Skeletal muscle tissue (tissue), 4 donors: ENCODE results near the gene SLC25A21. TPM values are rescaled to one million over a fixed set of nuclear protein-coding genes. Genes with fewer than 3 reads are reported as not detected.

Experiments
- H3K27ac ChIP-seq: one replicate; pipeline ENCODE4 v1.7.0; 2013; ENCODE audit warnings: mild to moderate bottlenecking, low read depth, low read length, inconsistent platforms
- H3K27me3 ChIP-seq, 3 donors: one replicate each; pipeline ENCODE4 v1.7.0; 2013; ENCODE audit warnings: low read length in 3 of 3; ENCODE audit not compliant: control insufficient read depth in 3 of 3, insufficient read depth in 3 of 3
- H3K36me3 ChIP-seq, 3 donors: one replicate each; pipeline ENCODE4 v1.7.0; 2013; ENCODE audit warnings: low read length in 3 of 3; ENCODE audit not compliant: control insufficient read depth in 3 of 3, insufficient read depth in 3 of 3
- H3K4me1 ChIP-seq, 3 donors: one replicate each; pipeline ENCODE4 v1.7.0; 2013; ENCODE audit warnings: low read length in 3 of 3, mild to moderate bottlenecking in 3 of 3; ENCODE audit not compliant: control insufficient read depth in 3 of 3, insufficient read depth in 3 of 3
- H3K4me3 ChIP-seq, 3 donors: one replicate each; pipeline ENCODE4 v1.7.0; 2013; ENCODE audit warnings: low read length in 3 of 3
- H3K9ac ChIP-seq, 3 donors: one replicate each; pipeline ENCODE4 v1.7.0; 2013; ENCODE audit warnings: low read length in 3 of 3, mild to moderate bottlenecking in 3 of 3, moderate library complexity in 2 of 3, low read depth in 1 of 3
- H3K9me3 ChIP-seq, 3 donors: one replicate each; pipeline ENCODE4 v1.7.0; 2013; ENCODE audit warnings: low read length in 3 of 3; ENCODE audit not compliant: control insufficient read depth in 3 of 3
- total RNA-seq: library from RNA; depleted of rRNA; stranded (reverse); fragments of >200 nt; gene quantifications from one replicate; pipeline ENCODE4 v1.2.3, GENCODE V29; 2014
- donor health status: Osteomylitis.

The SLC25A21 gene
- total RNA-seq, 1 donor from 2014 or later: 2.1 TPM

DNA sequence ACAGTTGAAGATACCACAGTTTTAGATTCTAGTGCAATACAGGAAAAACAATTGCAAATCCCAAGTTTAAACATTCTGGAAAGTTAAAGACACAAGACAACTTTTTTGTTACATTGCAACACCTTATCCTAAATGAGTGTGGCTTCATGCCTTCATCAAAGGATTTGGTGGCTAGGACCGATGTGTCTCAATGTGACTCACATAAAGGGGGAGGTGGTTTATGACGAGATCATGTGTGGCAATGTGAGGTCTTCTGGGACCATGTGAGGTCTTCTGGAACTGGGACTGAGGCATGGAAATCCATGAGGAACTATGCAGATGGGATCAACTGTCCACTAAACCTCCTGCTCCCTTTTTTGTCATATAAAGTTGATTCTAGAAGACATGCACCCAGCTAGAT, 344.5 kb downstream of the SLC25A21 start:
- no peak overlapping the region for H3K27ac ChIP-seq
- H3K4me3 ChIP-seq: no peak overlapping the region
- no peaks in the 10 kb centered on the region for H3K27me3 ChIP-seq
- no peaks in the 10 kb centered on the region for H3K4me1 ChIP-seq
- H3K36me3 ChIP-seq: no peaks in the 10 kb centered on the region
- H3K9me3 ChIP-seq: no peaks in the 10 kb centered on the region
- H3K9ac ChIP-seq: no peak overlapping the region

- no peak overlapping the region for H3K9ac ChIP-seq
- H3K4me3 ChIP-seq: no peak overlapping the region
- no peaks in the 10 kb centered on the region for H3K27me3 ChIP-seq
These were observed 345.8 kb downstream of the SLC25A21 start for GRCh38 chr14:36826614-36827013.

DNA sequence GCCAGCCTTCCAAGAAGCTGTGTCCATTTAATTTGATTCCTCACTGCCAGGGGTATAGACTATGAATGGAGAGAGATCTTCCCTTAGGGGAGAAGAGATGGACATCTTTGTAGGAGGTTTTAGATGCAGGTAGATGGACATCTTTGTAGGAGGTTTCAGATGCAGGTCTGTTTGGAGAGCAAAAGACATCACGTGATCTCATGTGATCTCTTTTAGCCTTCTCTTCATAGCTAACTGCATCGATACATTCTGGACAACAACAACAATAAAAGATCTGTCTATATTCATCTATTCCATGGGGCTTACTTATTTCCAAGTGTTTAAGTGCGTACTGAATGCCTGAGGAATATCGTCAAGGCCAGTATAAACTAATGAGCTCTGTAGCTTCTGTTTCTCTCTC, 347.6 kb downstream of the SLC25A21 start:
- Histone ChIP-seq H3K9me3 (no peaks in the 10 kb centered on the region), H3K4me3 (no peak overlapping the region), H3K27ac (no peak overlapping the region), H3K9ac (no peak overlapping the region), H3K4me1 (no peaks in the 10 kb centered on the region), H3K36me3 (no peaks in the 10 kb centered on the region), H3K27me3 (no peaks in the 10 kb centered on the region)

More at GRCh38 chr14:36826614-36827013, 345.8 kb downstream of the SLC25A21 start:
- no peaks in the 10 kb centered on the region for H3K9me3 ChIP-seq
- H3K4me1 ChIP-seq: no peaks in the 10 kb centered on the region
- H3K36me3 ChIP-seq: no peaks in the 10 kb centered on the region
- H3K27ac ChIP-seq: no peak overlapping the region

GRCh38 chr14:36823651-36824050, 348.8 kb downstream of the SLC25A21 start:
- no peak overlapping the region for H3K9ac ChIP-seq
- H3K27ac ChIP-seq: no peak overlapping the region
- no peaks in the 10 kb centered on the region for H3K9me3 ChIP-seq
- H3K4me1 ChIP-seq: no peaks in the 10 kb centered on the region
- H3K36me3 ChIP-seq: no peaks in the 10 kb centered on the region
- no peak overlapping the region for H3K4me3 ChIP-seq
- H3K27me3 ChIP-seq: no peaks in the 10 kb centered on the region

GRCh38 chr14:36822685-36823084, 349.7 kb downstream of the SLC25A21 start:
- H3K27ac ChIP-seq: no peak overlapping the region
- H3K9me3 ChIP-seq: no peaks in the 10 kb centered on the region
- H3K4me1 ChIP-seq: no peaks in the 10 kb centered on the region
- H3K4me3 ChIP-seq: no peak overlapping the region
- H3K9ac ChIP-seq: no peak overlapping the region
- no peaks in the 10 kb centered on the region for H3K27me3 ChIP-seq
- no peaks in the 10 kb centered on the region for H3K36me3 ChIP-seq

DNA sequence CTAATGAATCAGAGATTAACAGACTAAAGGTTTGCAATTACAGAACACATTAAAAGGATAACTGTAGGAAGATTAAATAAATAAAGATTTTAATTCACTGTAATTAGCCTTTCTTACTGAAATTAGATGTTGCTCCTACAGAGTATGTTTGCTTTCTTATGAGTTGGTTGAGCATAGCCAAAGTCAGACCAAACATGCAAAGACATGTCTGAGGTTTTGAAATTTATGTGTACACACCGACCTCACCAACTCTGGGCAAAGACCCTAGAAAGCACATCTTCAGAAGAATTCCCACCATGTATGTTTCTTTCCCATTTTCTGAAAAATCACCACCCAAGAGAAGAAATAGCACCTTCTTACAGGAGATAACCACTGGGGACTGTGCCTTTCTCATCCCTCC, 351.5 kb downstream of the SLC25A21 start:
- H3K27ac ChIP-seq: no peak overlapping the region
- no peaks in the 10 kb centered on the region for H3K27me3 ChIP-seq
- H3K36me3 ChIP-seq: no peaks in the 10 kb centered on the region
- H3K4me3 ChIP-seq: no peak overlapping the region
- H3K9me3 ChIP-seq: no peaks in the 10 kb centered on the region
- no peak overlapping the region for H3K9ac ChIP-seq
- H3K4me1 ChIP-seq: no peaks in the 10 kb centered on the region

GRCh38 chr14:36820111-36820709, 352.2 kb downstream of the SLC25A21 start:
- Histone ChIP-seq H3K9me3 (no peaks in the 10 kb centered on the region), H3K4me1 (no peaks in the 10 kb centered on the region), H3K27ac (no peak overlapping the region), H3K9ac (no peak overlapping the region), H3K27me3 (no peaks in the 10 kb centered on the region), H3K36me3 (no peaks in the 10 kb centered on the region), H3K4me3 (no peak overlapping the region)

DNA sequence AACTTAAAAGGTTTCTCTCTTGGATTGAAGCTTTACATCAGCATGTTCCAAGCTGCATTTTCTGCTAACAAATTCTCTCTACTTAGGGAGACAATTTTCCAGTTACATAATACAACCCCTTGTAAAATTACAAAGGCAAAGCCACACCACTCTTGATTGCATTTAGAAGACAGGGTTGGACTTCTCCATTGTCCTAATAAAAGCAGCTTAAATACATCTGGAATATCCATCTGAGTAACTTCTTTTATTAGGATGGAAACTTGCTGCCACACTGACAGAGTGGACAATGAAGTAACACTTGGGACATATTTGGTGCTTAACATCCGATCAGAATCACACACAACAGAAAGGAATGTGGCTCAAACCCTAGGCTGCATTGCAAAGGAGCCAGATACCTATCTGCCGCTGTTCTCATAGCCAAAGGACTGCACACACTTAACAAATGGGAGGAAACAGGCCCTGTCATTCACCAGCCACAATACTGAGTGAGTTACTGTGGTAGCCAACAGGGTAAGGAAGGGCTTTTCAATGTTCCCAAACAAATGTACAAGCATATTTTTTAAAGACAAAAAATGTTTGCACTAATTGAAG, 353.5 kb downstream of the SLC25A21 start:
- Histone ChIP-seq H3K36me3 (no peaks in the 10 kb centered on the region), H3K9ac (no peak overlapping the region), H3K27ac (no peak overlapping the region), H3K9me3 (no peaks in the 10 kb centered on the region), H3K4me1 (no peaks in the 10 kb centered on the region), H3K4me3 (no peak overlapping the region), H3K27me3 (no peaks in the 10 kb centered on the region)

DNA sequence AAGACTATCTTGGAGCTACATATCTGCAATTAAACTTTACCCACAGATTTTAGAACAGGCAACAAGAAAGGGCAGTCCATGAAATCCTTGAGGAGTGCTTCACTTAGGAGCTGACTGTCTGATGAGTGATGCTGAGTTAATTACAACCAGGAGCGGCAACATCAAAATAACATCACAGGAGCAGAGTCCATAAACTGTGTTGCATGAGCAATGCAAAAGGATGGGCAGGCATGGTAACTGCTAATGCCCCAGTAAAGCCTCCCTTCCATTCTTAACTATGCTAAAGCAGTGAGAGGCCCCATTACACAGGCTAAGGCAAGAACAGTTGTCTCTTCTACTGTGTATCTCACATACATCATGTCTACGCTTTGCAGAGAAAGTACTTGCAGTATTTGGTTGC, 354.2 kb downstream of the SLC25A21 start:
- H3K27me3 ChIP-seq: no peaks in the 10 kb centered on the region

GRCh38 chr14:36817071-36817930, 355.1 kb downstream of the SLC25A21 start:
- no peaks in the 10 kb centered on the region for H3K4me1 ChIP-seq
- no peaks in the 10 kb centered on the region for H3K9me3 ChIP-seq
- H3K27me3 ChIP-seq: no peaks in the 10 kb centered on the region

More for the DNA sequence above, 354.2 kb downstream of the SLC25A21 start:
- no peak overlapping the region for H3K9ac ChIP-seq
- H3K36me3 ChIP-seq: no peaks in the 10 kb centered on the region
- H3K27ac ChIP-seq: no peak overlapping the region
- H3K4me1 ChIP-seq: no peaks in the 10 kb centered on the region
- no peaks in the 10 kb centered on the region for H3K9me3 ChIP-seq
- H3K4me3 ChIP-seq: no peak overlapping the region

More at GRCh38 chr14:36817071-36817930, 355.1 kb downstream of the SLC25A21 start:
- H3K27ac ChIP-seq: no peak overlapping the region
- no peak overlapping the region for H3K9ac ChIP-seq
- H3K4me3 ChIP-seq: no peak overlapping the region
- H3K36me3 ChIP-seq: no peaks in the 10 kb centered on the region
